Activated CD4-positive, alpha-beta T cell treated with anti-CD3 and anti-CD28 coated beads for 1 hour (primary cell): ENCODE data around the gene CACNA2D4.

Source experiments
- DNase-seq: peaks from one replicate; pipeline ENCODE4 v3.0.0-alpha.2; 2020

The CACNA2D4 gene

DNA sequence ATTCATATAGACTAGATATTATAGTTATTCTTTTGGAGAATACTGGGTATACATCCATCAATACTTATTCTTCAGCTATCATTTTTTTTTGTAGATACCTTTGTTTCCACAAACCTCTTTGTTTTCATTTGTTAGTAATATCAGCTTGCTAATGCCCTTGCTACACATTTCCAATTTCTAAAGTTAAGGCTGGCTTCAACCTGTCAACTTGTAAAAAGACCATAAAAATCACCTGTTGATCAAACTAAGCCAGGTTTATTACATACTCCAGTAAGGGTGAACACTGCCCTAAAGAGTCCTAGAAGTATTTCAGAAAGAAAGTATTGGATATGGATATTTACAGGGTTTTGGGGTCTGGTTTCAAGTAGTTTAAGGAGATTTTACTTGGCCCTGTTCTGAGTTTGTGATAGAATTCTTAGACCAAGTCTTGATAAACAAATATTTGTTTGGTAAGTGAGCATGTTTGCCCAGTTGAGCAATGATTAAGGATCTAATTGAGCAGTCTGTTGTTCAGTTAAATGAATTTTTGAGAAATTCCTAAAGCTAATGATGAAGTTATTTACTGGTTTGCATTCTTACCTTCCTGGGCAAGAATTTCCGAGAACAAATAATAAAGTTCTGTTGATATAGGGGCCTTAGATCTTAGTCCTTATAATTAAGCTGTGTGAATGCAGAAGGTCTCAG lies 150.9 kb downstream of the CACNA2D4 start:
- DNase-seq = no peak

DNA sequence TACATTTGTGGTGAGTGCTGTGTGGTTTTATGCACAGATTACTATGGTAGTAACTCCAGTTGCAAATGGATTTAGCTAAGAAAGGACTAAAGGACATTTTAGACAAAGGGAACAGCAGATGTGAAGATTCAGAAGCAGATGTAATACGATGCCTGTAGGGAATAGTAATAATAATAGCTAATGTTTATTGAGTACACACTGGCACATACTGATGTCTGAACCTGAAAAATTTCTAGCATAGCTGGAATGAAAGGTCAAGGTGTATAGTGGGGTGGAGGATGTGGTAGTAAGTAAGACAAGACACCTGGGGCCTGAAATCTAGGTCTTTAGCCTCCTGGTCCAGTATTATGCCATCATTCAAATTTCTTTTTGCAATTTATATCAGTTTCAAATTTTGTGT lies 152.3 kb downstream of the CACNA2D4 start:
- DNase-seq = no peak

DNA sequence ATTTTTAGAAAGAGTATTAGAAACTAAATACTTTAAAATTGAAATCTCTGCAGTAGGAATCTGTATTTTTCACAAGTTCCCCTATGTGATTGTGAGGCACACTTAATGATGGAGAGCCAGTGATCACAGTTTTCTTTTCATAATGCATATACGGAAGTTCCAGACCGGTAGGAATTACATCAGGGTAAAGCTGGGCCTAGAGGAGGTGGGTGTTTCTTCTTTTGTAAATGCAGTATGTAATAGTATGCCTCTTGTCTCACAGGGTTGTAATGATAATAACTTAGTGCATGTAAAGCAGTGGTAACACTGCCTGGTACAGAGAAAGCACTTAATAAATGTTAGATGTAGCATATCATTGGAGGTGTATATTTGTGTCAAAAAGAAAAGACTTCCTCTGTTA lies 155.3 kb downstream of the CACNA2D4 start:
- no peak for DNase-seq

DNA sequence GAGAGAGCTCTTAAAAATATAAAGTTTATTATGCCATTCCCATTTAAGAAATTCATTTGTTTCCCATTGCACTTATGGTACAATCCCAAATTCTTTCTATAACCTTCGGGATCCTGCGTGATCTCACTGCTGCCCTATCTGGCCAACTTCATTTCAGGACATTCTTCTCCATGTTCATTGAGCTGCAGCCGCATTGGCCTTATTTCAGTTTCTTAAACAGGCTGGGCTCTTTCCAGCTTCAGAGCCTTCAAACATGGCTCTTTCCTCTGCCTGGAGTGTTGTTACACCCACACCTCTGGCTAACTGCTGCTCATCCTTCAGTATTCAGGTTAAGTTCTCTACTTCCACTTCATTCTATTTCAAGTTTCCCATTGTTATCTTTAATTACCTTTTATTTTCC lies 156.6 kb downstream of the CACNA2D4 start:
- no peak for DNase-seq

DNA sequence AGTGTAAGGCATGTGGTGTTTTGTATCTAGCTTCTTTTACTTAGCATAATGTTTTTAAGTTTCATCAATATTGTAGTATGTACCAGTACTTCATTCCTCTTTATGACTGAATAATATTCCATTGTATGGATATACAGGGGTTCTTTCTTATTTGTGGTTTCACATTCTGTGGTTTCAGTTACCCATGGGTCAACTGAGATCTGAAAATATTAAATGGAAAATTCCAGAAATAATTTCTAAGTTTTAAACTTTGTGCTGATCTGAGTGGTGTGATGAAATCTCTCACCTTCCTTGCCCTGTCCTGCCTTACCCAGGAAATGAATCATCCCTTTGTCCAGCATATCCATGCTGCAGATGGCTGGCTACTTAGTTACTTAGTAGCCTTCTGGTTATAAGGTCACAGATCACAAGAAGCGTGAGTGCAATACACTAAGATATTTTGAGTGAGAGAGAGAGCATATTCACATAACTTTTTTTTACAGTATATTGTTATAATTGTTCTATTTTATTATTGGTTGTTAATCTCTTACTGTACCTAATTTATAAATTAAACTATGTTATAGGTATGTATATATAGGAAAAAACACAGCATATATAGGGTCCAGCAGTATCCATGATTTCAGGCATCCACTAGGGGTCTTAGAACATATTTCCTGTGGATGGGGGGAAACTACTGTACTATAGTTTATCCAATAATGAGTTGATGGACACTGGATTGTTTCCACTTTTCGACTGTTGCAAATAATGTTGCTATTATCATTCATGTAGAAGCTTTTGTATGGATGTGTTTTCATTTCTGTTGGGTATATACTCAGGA lies 157.7 kb downstream of the CACNA2D4 start:
- no peak for DNase-seq

DNA sequence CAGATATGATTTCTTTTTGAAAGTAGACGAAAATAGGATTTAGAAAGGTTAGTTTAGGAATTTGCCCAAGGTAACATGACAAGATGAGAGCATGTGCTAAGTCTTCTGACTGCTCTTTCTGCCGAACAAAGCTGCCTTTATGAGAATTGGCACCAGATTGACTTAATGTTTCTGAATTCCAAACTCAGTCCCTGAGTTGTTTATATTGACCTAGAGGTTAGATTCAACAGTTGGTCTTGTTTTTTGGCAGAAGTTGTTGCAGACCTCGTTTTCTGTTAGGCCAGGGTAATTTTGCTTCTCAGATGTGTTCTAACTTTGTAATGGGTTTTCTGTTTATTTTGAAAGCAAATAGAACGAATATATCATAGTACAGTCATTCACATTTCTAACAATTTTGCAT lies 159.6 kb downstream of the CACNA2D4 start:
- DNase-seq = no peak

DNA sequence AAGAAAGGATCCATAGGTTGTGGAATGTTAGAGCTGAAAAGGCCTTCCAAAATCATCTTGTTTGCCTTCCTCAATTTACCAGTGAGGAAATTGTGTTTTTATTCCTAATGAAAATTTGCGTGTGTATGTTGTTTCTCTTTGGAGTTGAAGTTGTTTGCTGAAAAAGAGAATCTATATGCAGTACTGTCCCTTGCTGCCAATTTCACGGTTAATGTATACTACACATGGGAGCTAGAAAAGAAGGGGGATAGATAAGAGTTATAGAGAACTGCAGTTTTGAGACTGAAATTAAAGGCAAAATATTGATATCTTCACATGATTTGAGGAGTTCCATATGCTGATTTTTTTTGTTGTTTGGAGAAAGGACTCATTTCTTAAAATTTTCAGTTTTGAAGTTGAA lies 160.1 kb downstream of the CACNA2D4 start:
- DNase-seq = no peak

DNA sequence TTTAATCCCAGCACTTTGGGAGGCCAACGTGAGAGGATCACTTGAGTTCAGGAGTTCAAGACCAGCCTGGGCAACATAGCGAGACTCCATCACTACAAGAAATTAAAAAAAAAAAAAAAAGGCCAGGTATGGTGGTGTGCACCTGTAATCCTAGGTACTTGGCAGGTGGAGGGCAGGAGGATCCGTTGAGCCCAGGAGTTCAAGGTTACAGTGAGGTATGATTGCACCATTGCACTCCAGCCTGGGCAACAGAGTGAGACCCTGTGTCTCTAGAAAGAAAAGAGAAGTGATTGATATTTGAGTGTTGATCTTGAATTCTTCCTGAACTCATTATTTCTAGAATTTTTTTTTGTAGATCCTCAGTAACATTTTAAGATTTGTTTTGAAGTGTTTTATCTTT lies 168.2 kb downstream of the CACNA2D4 start:
- DNase-seq = no peak

DNA sequence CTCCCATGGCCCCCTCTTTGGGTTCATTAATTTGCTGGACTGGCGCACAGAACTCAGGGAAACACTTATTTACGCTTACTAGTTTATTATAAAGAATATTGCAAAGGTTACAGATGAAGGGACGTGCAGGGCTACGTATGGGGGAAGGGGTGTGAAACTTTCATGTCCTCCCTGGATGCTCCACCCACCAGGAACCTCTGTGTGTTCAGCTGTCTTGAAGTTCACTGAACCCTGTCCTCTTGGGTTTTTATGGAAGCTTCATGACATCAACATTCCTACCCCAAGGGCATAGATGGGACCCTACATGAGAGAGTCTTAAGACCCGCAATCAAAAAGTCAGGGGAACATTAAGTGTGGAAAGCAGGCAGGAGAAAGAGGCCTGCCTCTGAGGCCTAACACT lies 169.4 kb downstream of the CACNA2D4 start:
- DNase-seq = no peak

DNA sequence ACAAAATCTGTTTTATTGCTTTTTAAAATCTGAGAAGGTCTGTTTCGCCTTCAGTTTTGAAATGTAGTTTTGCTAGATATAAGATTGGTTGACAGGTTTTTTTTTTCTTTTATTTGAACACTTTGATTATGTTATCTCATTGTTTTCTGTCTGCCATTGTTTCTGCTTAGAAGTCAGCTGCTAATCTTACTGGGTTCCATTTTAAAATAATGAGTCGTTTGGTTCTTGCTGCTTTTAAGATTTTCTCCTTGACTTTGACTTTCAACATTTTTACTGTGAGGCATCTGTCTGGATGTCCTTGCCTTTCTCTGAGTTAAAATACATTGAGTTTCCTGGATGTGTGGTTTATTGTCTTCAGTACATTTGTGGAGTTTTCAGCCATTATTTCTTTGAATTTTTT lies 170.8 kb downstream of the CACNA2D4 start:
- no peak for DNase-seq

DNA sequence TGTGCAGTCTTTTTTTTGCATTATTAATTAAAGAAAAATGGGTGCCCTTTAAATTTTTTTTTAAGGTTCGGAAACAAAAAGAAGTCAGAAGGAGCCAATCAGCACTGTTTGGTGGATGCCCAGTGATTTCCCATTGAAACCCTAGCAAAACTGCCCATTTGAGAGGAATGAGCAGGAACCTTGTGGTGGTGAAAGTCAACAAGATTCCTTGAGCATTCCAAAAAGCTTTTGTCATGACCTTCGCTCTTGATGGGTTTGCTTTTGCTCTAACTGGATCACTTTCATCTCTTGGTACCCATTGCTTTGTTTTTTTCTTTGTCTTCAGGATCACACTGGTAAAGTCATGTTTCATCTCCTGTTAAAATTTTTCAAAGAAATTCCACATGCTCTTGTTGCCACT lies 173.5 kb downstream of the CACNA2D4 start:
- DNase-seq = no peak
